Astrocyte of the cerebellum (primary cell): Measurements from ENCODE around the gene PPM1H.

Source experiments
- DNase-seq: peaks from one replicate; pipeline ENCODE4 v3.0.0-alpha.2; 2011; ENCODE audit warnings: low read depth
- H3K4me3 ChIP-seq: 2 replicates; pipeline ENCODE4 v1.5.1; 2011; ENCODE audit warnings: mild to moderate bottlenecking, low read depth, low read length, moderate library complexity
- CTCF ChIP-seq: IDR thresholded peaks from 2 replicates; pipeline ENCODE4 v1.5.1; 2012; ENCODE audit warnings: low read length, low read depth, moderate library complexity, mild to moderate bottlenecking; ENCODE audit errors: missing control alignments
- in situ Hi-C: cut with HindIII; loops from 2 replicates; pipeline ENCODE4 v1.10.0; 2017; ENCODE audit warnings: low sequenced_read_pairs

The PPM1H gene

GRCh38 chr12:62917926-62918325 is 17.0 kb downstream of the PPM1H start:
- DNase-seq = no peak
- no peak overlapping the region for H3K4me3 ChIP-seq
- no peak for TF ChIP-seq CTCF
- in situ Hi-C loops = no loop called here

- no peak overlapping the region for H3K4me3 ChIP-seq
- DNase-seq = no peak
- in situ Hi-C loops = no loop called here
- no peak for TF ChIP-seq CTCF
These were observed 18.1 kb downstream of the PPM1H start for GRCh38 chr12:62916632-62917425.

- no peak for DNase-seq
- in situ Hi-C loops = no loop called here
- TF ChIP-seq CTCF = no peak
- H3K4me3 ChIP-seq = no peak overlapping the region
These were observed 19.8 kb downstream of the PPM1H start for GRCh38 chr12:62915204-62915529.

GRCh38 chr12:62914443-62915203 is 20.3 kb downstream of the PPM1H start:
- no peak for DNase-seq
- in situ Hi-C loops = no loop called here
- TF ChIP-seq CTCF = no peak
- H3K4me3 ChIP-seq = no peak overlapping the region

GRCh38 chr12:62913380-62913779 is 21.6 kb downstream of the PPM1H start:
- in situ Hi-C loops = no loop called here
- no peak for DNase-seq
- no peak for TF ChIP-seq CTCF
- H3K4me3 ChIP-seq = no peak overlapping the region

- no peak for DNase-seq
- in situ Hi-C loops = no loop called here
- no peak for TF ChIP-seq CTCF
- no peak overlapping the region for H3K4me3 ChIP-seq
These were observed 22.3 kb downstream of the PPM1H start for GRCh38 chr12:62912644-62913043.
